ENCODE measurements around the gene CTRB1.

CTRB1 gene

GRCh38 chr16:75273054-75273925 is 54.5 kb downstream of the CTRB1 start:
- no peak for DNase-seq

All from NCI-H187 treated with DMSO at 0.1 percent for 48 hours (cell line).